AG09309 (cell line): Measurements from ENCODE around the gene USP49.

Experiments
- DNase-seq: peaks from one replicate; pipeline ENCODE4 v3.0.0-alpha.2; 2010; ENCODE audit warnings: low read depth
- H3K4me3 ChIP-seq: 2 replicates; pipeline ENCODE4 v1.5.1; 2011; ENCODE audit warnings: mild to moderate bottlenecking, low read depth, low read length, moderate library complexity; ENCODE audit not compliant: control insufficient read depth
- CTCF ChIP-seq: IDR thresholded peaks from 2 replicates; pipeline ENCODE4 v1.5.1; 2011; ENCODE audit warnings: mild to moderate bottlenecking, low read depth, low read length, inconsistent platforms; ENCODE audit not compliant: insufficient read depth, control insufficient read depth; ENCODE audit errors: missing control alignments

USP49 gene

GRCh38 chr6:41878246-41878645, 16.9 kb downstream of the USP49 start:
- no peak for DNase-seq
- no peak overlapping the region for H3K4me3 ChIP-seq
- TF ChIP-seq CTCF: no peak

GRCh38 chr6:41877051-41877680, 18.0 kb downstream of the USP49 start:
- DNase-seq: no peak
- H3K4me3 ChIP-seq: no peak overlapping the region
- TF ChIP-seq CTCF: no peak

- no peak for DNase-seq
- no peak overlapping the region for H3K4me3 ChIP-seq
- TF ChIP-seq CTCF: no peak
Observed at GRCh38 chr6:41874741-41875140, 20.4 kb downstream of the USP49 start.

- DNase-seq: no peak
- no peak for TF ChIP-seq CTCF
- no peak overlapping the region for H3K4me3 ChIP-seq
Observed at GRCh38 chr6:41872147-41872546, 23.0 kb downstream of the USP49 start.

- no peak overlapping the region for H3K4me3 ChIP-seq
- TF ChIP-seq CTCF: no peak
- no peak for DNase-seq
Observed at GRCh38 chr6:41871691-41872090, 23.5 kb downstream of the USP49 start.

- DNase-seq: no peak
- H3K4me3 ChIP-seq: no peak overlapping the region
- no peak for TF ChIP-seq CTCF
Observed at GRCh38 chr6:41859356-41859755, 35.8 kb downstream of the USP49 start.

- no peak for TF ChIP-seq CTCF
- no peak for DNase-seq
- no peak overlapping the region for H3K4me3 ChIP-seq
Observed at GRCh38 chr6:41858703-41859102, 36.5 kb downstream of the USP49 start.
